Activated CD4-positive, CD25-positive, alpha-beta regulatory T cell treated with anti-CD3 and anti-CD28 coated beads, Interleukin-2, amount 50 U/mL, for 72 hours (primary cell): Measurements from ENCODE around the gene SYNE1.

Source experiments
- DNase-seq: peaks from one replicate; pipeline ENCODE4 v3.0.0; 2021

SYNE1 gene

GRCh38 chr6:152225241-152225934, 411.8 kb downstream of the SYNE1 start:
- no peak for DNase-seq

GRCh38 chr6:152223636-152224035, 413.5 kb downstream of the SYNE1 start:
- DNase-seq: no peak

- DNase-seq: no peak
Observed at GRCh38 chr6:152221806-152222628, 415.1 kb downstream of the SYNE1 start.

GRCh38 chr6:152220786-152221185, 416.4 kb downstream of the SYNE1 start:
- no peak for DNase-seq

GRCh38 chr6:152218887-152219286, 418.3 kb downstream of the SYNE1 start:
- no peak for DNase-seq

- no peak for DNase-seq
Observed at GRCh38 chr6:152212437-152212836, 424.7 kb downstream of the SYNE1 start.

GRCh38 chr6:152209211-152209610, 428.0 kb downstream of the SYNE1 start:
- DNase-seq: no peak

- DNase-seq: no peak
Observed at GRCh38 chr6:152207915-152208714, 429.0 kb downstream of the SYNE1 start.

- DNase-seq: peak; percentile 35
Observed at GRCh38 chr6:152206072-152206818, 430.9 kb downstream of the SYNE1 start.

- DNase-seq: no peak
Observed at GRCh38 chr6:152204591-152204990, 432.6 kb downstream of the SYNE1 start.

- DNase-seq: no peak
Observed at GRCh38 chr6:152201120-152201519, 436.0 kb downstream of the SYNE1 start.

GRCh38 chr6:152195896-152196295, 441.3 kb downstream of the SYNE1 start:
- DNase-seq: no peak

- no peak for DNase-seq
Observed at GRCh38 chr6:152189736-152190135, 447.4 kb downstream of the SYNE1 start.

GRCh38 chr6:152188011-152188410, 449.2 kb downstream of the SYNE1 start:
- DNase-seq: no peak

- DNase-seq: no peak
Observed at GRCh38 chr6:152186840-152187239, 450.3 kb downstream of the SYNE1 start.

GRCh38 chr6:152184917-152185574, 452.1 kb downstream of the SYNE1 start:
- DNase-seq: no peak

GRCh38 chr6:152184573-152184916, 452.6 kb downstream of the SYNE1 start:
- DNase-seq: no peak

- DNase-seq: no peak
Observed at GRCh38 chr6:152180601-152181000, 456.6 kb downstream of the SYNE1 start.

- DNase-seq: no peak
Observed at GRCh38 chr6:152176268-152176667, 460.9 kb downstream of the SYNE1 start.

GRCh38 chr6:152173957-152174356, 463.2 kb downstream of the SYNE1 start:
- DNase-seq: no peak

GRCh38 chr6:152173321-152173720, 463.8 kb downstream of the SYNE1 start:
- DNase-seq: no peak
